Neural cell (in vitro differentiated cells): Measurements from ENCODE around the gene FRMPD4. TPM values are rescaled to one million over a fixed set of nuclear protein-coding genes. Genes with fewer than 3 reads are reported as not detected.
"Not testable (repeated sequence)": the region's sequence is repeated elsewhere in the genome, so short reads cannot be mapped to it uniquely, and the experiment has no call there.

ENCODE experiments used
- H2AFZ ChIP-seq: fragments of 200-600, 300-800 bp; sonication (generic), shearing (Covaris generic); 2 replicates; pipeline ENCODE4 v1.6.0; 2014; ENCODE audit warnings: low read depth, mild to moderate bottlenecking, antibody characterized with exemption, low read length, moderate library complexity
- H3F3A ChIP-seq: fragments of 200-600 bp; shearing (Covaris generic); 2 replicates; pipeline ENCODE4 v1.6.1; 2016; ENCODE audit warnings: mild to moderate bottlenecking, moderate library complexity, mixed read lengths, antibody characterized with exemption, low read length; ENCODE audit not compliant: insufficient read depth, poor library complexity, severe bottlenecking
- H3K27ac ChIP-seq: fragments of 200-600, 300-800 bp; sonication (generic), shearing (Covaris generic); 2 replicates; pipeline ENCODE4 v1.5.1; 2014; ENCODE audit warnings: mild to moderate bottlenecking, low read length, moderate library complexity
- H3K27me3 ChIP-seq: fragments of 300-800, 200-600 bp; sonication (generic), shearing (Covaris generic); 2 replicates; pipeline ENCODE4 v1.6.0; 2014; ENCODE audit warnings: mild to moderate bottlenecking, low read depth, low read length, moderate library complexity; ENCODE audit not compliant: insufficient read depth
- H3K36me3 ChIP-seq: fragments of 300-800, 200-600 bp; sonication (generic), shearing (Covaris generic); 2 replicates; pipeline ENCODE4 v1.5.1; 2014; ENCODE audit warnings: mild to moderate bottlenecking, antibody characterized with exemption, low read length, moderate library complexity; ENCODE audit not compliant: insufficient read depth
- H3K4me2 ChIP-seq: fragments of 300-800, 200-600 bp; sonication (generic), shearing (Covaris generic); 2 replicates; pipeline ENCODE4 v1.6.0; 2014; ENCODE audit warnings: mild to moderate bottlenecking, low read length
- H3K4me3 ChIP-seq: fragments of 300-800, 200-600 bp; sonication (generic), shearing (Covaris generic); 2 replicates; pipeline ENCODE4 v1.5.1; 2014; ENCODE audit warnings: mild to moderate bottlenecking, low read length, moderate library complexity
- H3K79me2 ChIP-seq: fragments of 200-600 bp; shearing (Covaris generic); replicated peaks from 2 replicates; pipeline ENCODE4 v1.6.0; 2014; ENCODE audit warnings: mild to moderate bottlenecking, low read length, moderate library complexity; ENCODE audit not compliant: insufficient read depth
- H3K9ac ChIP-seq: fragments of 300-800, 200-600 bp; sonication (generic), shearing (Covaris generic); 2 replicates; pipeline ENCODE4 v1.6.1; 2016; ENCODE audit warnings: mild to moderate bottlenecking, low read length, mixed read lengths
- H3K9me2 ChIP-seq: fragments of 200-600 bp; shearing (Covaris generic); 2 replicates; pipeline ENCODE4 v1.6.1; 2016; ENCODE audit warnings: mild to moderate bottlenecking, low read length, mixed read lengths; ENCODE audit not compliant: insufficient read depth
- H3K9me3 ChIP-seq: fragments of 200-600, 300-800 bp; sonication (generic), shearing (Covaris generic); 2 replicates; pipeline ENCODE4 v1.6.1; 2016; ENCODE audit warnings: mild to moderate bottlenecking, mixed run types, low read length, moderate library complexity, mixed read lengths
- H4K20me1 ChIP-seq: fragments of 200-600 bp; shearing (Covaris generic); 2 replicates; pipeline ENCODE4 v1.6.1; 2016; ENCODE audit warnings: mild to moderate bottlenecking, mixed run types; ENCODE audit not compliant: insufficient read depth
- EP300 ChIP-seq: fragments of 450-650 bp; conservative IDR thresholded peaks from 2 replicates; pipeline ENCODE4 v1.6.1; 2014; ENCODE audit warnings: antibody characterized with exemption, mild to moderate bottlenecking, moderate library complexity; ENCODE audit not compliant: poor library complexity, severe bottlenecking
- EZH2 ChIP-seq: fragments of 200-600, 300-800 bp; shearing (Covaris generic), sonication (generic); IDR thresholded peaks from 2 replicates; pipeline ENCODE4 v1.6.1; 2014; ENCODE audit warnings: antibody characterized with exemption, low read length, borderline replicate concordance, mild to moderate bottlenecking; ENCODE audit not compliant: insufficient read depth, poor library complexity, severe bottlenecking
- MXI1 ChIP-seq: fragments of 450-650 bp; conservative IDR thresholded peaks from 2 replicates; pipeline ENCODE4 v1.6.1; 2014; ENCODE audit warnings: antibody characterized with exemption, mild to moderate bottlenecking; ENCODE audit not compliant: poor library complexity, severe bottlenecking
- POLR2AphosphoS5 ChIP-seq: IDR thresholded peaks from 2 replicates; pipeline ENCODE4 v1.6.1; 2012
- RAD21 ChIP-seq: fragments of 450-650 bp; conservative IDR thresholded peaks from 2 replicates; pipeline ENCODE4 v1.6.1; 2014; ENCODE audit warnings: antibody characterized with exemption, mild to moderate bottlenecking, moderate library complexity
- REST ChIP-seq: IDR thresholded peaks from 2 replicates; pipeline ENCODE4 v1.6.1; 2012; ENCODE audit warnings: borderline replicate concordance
- SMC3 ChIP-seq: fragments of 450-650 bp; conservative IDR thresholded peaks from 2 replicates; pipeline ENCODE4 v1.6.1; 2014; ENCODE audit warnings: antibody characterized with exemption, mild to moderate bottlenecking, moderate library complexity; ENCODE audit not compliant: poor library complexity
- TAF1 ChIP-seq: IDR thresholded peaks from 2 replicates; pipeline ENCODE4 v1.6.1; 2012; ENCODE audit warnings: low read depth
- polyA plus RNA-seq: library from polyadenylated mRNA; depleted of rRNA; stranded (reverse); fragments of >200 nt; gene quantifications from 2 replicates; pipeline ENCODE4 v1.2.3, GENCODE V29; 2014
- TF ChIP-seq, protein P1 (sequence below): fragments of 450-650 bp; IDR thresholded peaks from 2 replicates; pipeline ENCODE4 v1.5.1; 2014; ENCODE audit warnings: antibody characterized with exemption, mild to moderate bottlenecking, moderate library complexity; ENCODE audit not compliant: poor library complexity, severe bottlenecking

The FRMPD4 gene
- polyA plus RNA-seq, 1 donor from 2014 or later = 1.2 TPM

GRCh38 chrX:12162420-12162819 is 24.1 kb downstream of the FRMPD4 start:
- no peak overlapping the region for H3K27ac ChIP-seq
- no peaks in the 10 kb centered on the region for H3K36me3 ChIP-seq
- H3K9ac ChIP-seq = no peak overlapping the region
- H4K20me1 ChIP-seq = no peaks in the 10 kb centered on the region
- H3K27me3 ChIP-seq = no peaks in the 10 kb centered on the region
- H2AFZ ChIP-seq = no peak overlapping the region
- H3K9me3 ChIP-seq = no peaks in the 10 kb centered on the region
- H3K9me2 ChIP-seq = no peaks in the 10 kb centered on the region
- H3F3A ChIP-seq = no peaks in the 10 kb centered on the region
- no peak overlapping the region for H3K4me2 ChIP-seq
- H3K79me2 ChIP-seq = no peaks in the 10 kb centered on the region
- TF ChIP-seq POLR2AphosphoS5 (no peak), EP300 (no peak), RAD21 (no peak), SMC3 (no peak), MXI1 (no peak), REST (no peak), EZH2 (no peak), TAF1 (no peak)
- TF ChIP-seq, protein P1, sequence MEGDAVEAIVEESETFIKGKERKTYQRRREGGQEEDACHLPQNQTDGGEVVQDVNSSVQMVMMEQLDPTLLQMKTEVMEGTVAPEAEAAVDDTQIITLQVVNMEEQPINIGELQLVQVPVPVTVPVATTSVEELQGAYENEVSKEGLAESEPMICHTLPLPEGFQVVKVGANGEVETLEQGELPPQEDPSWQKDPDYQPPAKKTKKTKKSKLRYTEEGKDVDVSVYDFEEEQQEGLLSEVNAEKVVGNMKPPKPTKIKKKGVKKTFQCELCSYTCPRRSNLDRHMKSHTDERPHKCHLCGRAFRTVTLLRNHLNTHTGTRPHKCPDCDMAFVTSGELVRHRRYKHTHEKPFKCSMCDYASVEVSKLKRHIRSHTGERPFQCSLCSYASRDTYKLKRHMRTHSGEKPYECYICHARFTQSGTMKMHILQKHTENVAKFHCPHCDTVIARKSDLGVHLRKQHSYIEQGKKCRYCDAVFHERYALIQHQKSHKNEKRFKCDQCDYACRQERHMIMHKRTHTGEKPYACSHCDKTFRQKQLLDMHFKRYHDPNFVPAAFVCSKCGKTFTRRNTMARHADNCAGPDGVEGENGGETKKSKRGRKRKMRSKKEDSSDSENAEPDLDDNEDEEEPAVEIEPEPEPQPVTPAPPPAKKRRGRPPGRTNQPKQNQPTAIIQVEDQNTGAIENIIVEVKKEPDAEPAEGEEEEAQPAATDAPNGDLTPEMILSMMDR = no peak
- H3K4me3 ChIP-seq = no peak overlapping the region

DNA sequence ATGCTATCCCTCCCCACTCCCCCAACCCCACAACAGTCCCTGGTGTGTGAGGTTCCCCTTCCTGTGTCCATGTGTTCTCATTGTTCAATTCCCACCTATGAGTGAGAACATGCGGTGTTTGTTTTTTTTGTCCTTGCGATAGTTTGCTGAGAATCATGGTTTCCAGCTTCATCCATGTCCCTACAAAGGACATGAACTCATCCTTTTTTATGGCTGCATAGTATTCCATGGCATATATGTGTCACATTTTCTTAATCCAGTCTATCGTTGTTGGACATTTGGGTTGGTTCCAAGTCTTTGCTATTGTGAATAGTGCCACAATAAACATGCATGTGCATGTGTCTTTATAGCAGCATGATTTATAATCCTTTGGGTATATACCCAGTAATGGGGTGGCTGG is 25.9 kb downstream of the FRMPD4 start:
- H3K27ac ChIP-seq, H3K9me3 ChIP-seq, H3K9ac ChIP-seq, H2AFZ ChIP-seq, H3K4me2 ChIP-seq, H3K9me2 ChIP-seq, H3K79me2 ChIP-seq, H3K36me3 ChIP-seq, H3K27me3 ChIP-seq, H3K4me3 ChIP-seq, H3F3A ChIP-seq, H4K20me1 ChIP-seq: not testable (repeated sequence)

GRCh38 chrX:12170755-12171154 is 32.5 kb downstream of the FRMPD4 start:
- H2AFZ ChIP-seq = no peak overlapping the region
- H3K9me2 ChIP-seq = no peaks in the 10 kb centered on the region
- no peaks in the 10 kb centered on the region for H3K27me3 ChIP-seq
- H3K4me2 ChIP-seq = no peak overlapping the region
- H3K9ac ChIP-seq = no peak overlapping the region
- no peak for TF ChIP-seq TAF1
- TF ChIP-seq, protein P1 = no peak
- H3K9me3 ChIP-seq = no peaks in the 10 kb centered on the region
- H3K27ac ChIP-seq = no peak overlapping the region
- H3F3A ChIP-seq = no peaks in the 10 kb centered on the region
- H4K20me1 ChIP-seq = no peaks in the 10 kb centered on the region
- no peaks in the 10 kb centered on the region for H3K36me3 ChIP-seq
- H3K79me2 ChIP-seq = no peaks in the 10 kb centered on the region
- no peak overlapping the region for H3K4me3 ChIP-seq
